SK-N-SH treated with all-trans-retinoic acid at 6 μM for 48 hours (cell line): ENCODE results near the gene IQSEC2.

Experiments
- OSR1 ChIP-seq: fragments of 250-450 bp; sonication (Bioruptor Pico); IDR thresholded peaks from 2 replicates; pipeline ENCODE4 v1.8.0; 2022; ENCODE audit warnings: moderate library complexity, mild to moderate bottlenecking, inconsistent platforms
- PATZ1 ChIP-seq: fragments of 250-450 bp; sonication (Bioruptor Pico); IDR thresholded peaks from 2 replicates; pipeline ENCODE4 v1.8.0; 2020; ENCODE audit warnings: mild to moderate bottlenecking, moderate library complexity, borderline replicate concordance
- RARB ChIP-seq: fragments of 250-450 bp; sonication (Bioruptor Pico); IDR thresholded peaks from 2 replicates; pipeline ENCODE4 v1.8.0; 2021; ENCODE audit warnings: mild to moderate bottlenecking, moderate library complexity
- SNAI2 ChIP-seq: fragments of 250-450 bp; sonication (Bioruptor Pico); IDR thresholded peaks from 2 replicates; pipeline ENCODE4 v1.5.0; 2020; ENCODE audit warnings: mild to moderate bottlenecking, moderate library complexity
- TSHZ2 ChIP-seq: fragments of 250-450 bp; sonication (Bioruptor Pico); IDR thresholded peaks from 2 replicates; pipeline ENCODE4 v1.5.0; 2020; ENCODE audit warnings: mild to moderate bottlenecking, moderate library complexity
- ZNF8 ChIP-seq: fragments of 450-650 bp; formaldehyde crosslinking; IDR thresholded peaks from 2 replicates; pipeline ENCODE4 v1.5.0; 2020; ENCODE audit warnings: mild to moderate bottlenecking, moderate library complexity

GRCh38 chrX:53254570-53255461 is 26.6 kb downstream of the IQSEC2 start:
- TF ChIP-seq SNAI2 = no peak
- no peak for TF ChIP-seq RARB (CRISPR knock-in tag)
- no peak for TF ChIP-seq PATZ1 (CRISPR knock-in tag)
- TF ChIP-seq OSR1 (CRISPR knock-in tag) = no peak
- TF ChIP-seq TSHZ2 (CRISPR knock-in tag) = no peak
- TF ChIP-seq ZNF8 (CRISPR knock-in tag) = no peak
